GM13977 (cell line): ENCODE results near the gene MT1HL1.

Source experiments
- DNase-seq: peaks from one replicate; pipeline ENCODE4 v3.0.0; 2012; ENCODE audit warnings: low spot score
- CTCF ChIP-seq: IDR thresholded peaks from 2 replicates; pipeline ENCODE4 v1.5.1; 2012; ENCODE audit warnings: mild to moderate bottlenecking, control low read depth; ENCODE audit not compliant: insufficient read depth; ENCODE audit errors: extremely low read depth, missing control alignments
- in situ Hi-C: fragments of 300-500 bp; cut with MboI; formaldehyde crosslinking; loops from one replicate; pipeline ENCODE4 v1.12.0; 2022; ENCODE audit warnings: low sequenced_read_pairs, low pct_unique_long_range_greater_than_20kb, mixed read lengths, inconsistent platforms; ENCODE audit not compliant: unreplicated experiment

MT1HL1 gene

GRCh38 chr1:237012361-237012760 lies 8.1 kb upstream of the MT1HL1 start:
- TF ChIP-seq CTCF: no peak

GRCh38 chr1:237011432-237011831 lies 7.2 kb upstream of the MT1HL1 start:
- TF ChIP-seq CTCF: no peak
- no peak for DNase-seq
- in situ Hi-C loops: no loop called here

More at GRCh38 chr1:237012361-237012760, 8.1 kb upstream of the MT1HL1 start:
- no peak for DNase-seq
- in situ Hi-C loops: no loop called here

- TF ChIP-seq CTCF: no peak
- in situ Hi-C loops: no loop called here
- no peak for DNase-seq
Measured at GRCh38 chr1:237009611-237010010, 5.4 kb upstream of the MT1HL1 start.

- DNase-seq: no peak
- no peak for TF ChIP-seq CTCF
- in situ Hi-C loops: no loop called here
Measured at GRCh38 chr1:237007147-237007881, 3.1 kb upstream of the MT1HL1 start.

GRCh38 chr1:237005674-237006073 lies 1.4 kb upstream of the MT1HL1 start:
- in situ Hi-C loops: no loop called here
- TF ChIP-seq CTCF: no peak
- no peak for DNase-seq

- in situ Hi-C loops: no loop called here
- no peak for DNase-seq
Measured at GRCh38 chr1:237003516-237003915, 725 bp downstream of the MT1HL1 start.

More at GRCh38 chr1:237003516-237003915, 725 bp downstream of the MT1HL1 start:
- TF ChIP-seq CTCF: no peak
